HCEC 1CT (cell line): Measurements from ENCODE around the gene SH2D3A.
"Not testable (repeated sequence)": the region's sequence is repeated elsewhere in the genome, so short reads cannot be mapped to it uniquely, and the experiment has no call there.

Experiments used
- DNase-seq: peaks from one replicate; pipeline ENCODE4 v3.0.0-alpha.2; 2017

SH2D3A gene

DNA sequence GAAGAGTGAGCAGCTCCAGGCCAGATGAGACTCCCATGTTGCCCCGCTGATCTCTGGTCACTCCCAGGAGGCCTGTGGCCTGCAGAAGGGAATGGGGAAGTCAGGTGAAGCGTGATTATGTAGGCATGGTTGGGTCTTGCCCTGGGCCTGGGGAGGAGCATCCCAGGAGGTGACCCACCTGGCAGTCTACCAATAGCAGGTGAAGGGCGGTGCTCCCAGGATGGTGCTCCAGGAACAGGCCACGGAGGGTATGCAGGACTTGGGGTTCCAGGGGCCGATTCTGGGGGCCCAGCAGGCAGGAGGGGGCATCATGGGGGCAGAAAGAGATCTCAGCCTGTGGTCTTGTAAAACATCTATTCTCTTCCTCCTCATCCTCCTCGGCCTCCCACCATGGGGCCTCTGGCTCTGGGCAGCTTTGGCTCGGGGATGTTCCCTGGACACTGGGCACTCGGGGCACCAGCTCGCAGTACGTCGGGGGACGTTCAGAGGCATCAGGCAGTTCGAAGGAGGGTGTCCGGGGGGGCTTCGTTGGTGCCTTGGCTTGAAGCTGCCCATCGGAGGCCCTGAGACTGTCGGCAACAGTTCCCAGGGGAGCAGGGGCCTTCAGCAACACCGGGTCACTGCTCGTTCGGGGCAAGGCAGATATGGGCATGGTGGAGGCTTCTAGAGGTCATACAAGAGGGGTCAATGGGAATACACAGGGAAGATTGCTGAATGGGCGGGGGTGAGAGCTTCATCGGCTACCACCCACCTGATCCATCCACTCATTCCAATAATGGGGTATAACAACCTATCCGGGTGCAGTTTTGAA, 12.4 kb downstream of the SH2D3A start:
- no peak for DNase-seq

DNA sequence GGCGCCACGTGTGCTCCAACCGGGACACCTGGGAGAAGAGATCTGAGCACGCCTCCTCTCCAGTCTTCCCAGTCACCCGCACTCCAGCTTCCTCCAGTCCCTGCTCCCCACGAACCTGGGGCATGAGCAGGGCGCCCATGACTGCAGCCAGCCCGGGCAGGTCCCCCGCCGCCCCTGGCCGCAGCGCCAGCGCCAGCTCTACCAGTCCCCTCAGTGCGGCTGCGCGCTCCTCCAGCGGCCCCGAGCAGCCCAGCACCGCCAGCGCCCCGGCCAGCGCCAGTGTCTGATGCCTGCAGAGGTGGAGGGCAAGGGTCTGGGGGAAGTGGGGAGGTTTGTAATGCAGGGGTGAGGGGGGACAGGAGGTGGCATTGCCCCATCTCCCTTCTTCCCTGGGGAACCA, 13.1 kb downstream of the SH2D3A start:
- no peak for DNase-seq

DNA sequence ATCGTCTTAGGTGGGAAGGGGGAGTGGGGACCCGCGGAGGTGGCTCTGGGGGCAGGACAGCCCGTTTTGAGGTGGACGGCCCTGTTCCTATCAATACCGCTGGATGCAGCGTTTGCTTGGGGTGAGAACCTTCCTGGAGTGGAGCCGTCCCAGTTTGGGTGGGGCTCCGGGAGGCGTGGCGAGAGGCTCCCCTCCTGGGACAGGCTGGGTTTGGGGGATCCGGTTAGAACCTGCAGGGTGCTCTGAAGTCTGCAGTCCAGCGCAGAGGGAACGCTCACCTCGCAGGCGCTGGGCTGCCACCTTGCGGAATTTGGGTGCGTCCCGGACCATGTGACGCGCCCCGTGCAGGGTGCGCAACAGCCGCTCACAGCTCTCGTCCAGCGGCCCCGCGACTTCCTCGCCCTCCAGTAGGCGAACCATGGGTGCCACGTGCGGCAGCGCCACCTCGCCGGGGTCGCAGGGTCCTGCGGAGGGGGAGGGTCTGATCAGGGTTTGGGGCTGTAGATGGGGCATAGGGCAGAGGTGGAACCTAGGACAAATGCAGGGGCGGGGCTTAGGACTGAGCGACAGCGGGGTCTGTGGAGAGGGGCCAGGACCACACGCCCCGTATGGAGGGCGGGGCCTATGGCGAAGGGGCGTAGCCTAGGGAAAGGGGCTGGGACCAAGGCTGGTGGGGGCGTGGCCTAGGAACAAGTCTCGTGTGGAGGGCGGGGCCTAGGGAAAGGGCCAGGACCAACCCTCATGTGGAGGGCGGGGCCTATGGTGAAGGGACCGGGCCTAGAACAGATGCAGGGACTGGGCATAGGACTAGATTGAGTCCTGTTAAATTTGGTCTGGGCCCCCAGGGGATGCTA, 13.8 kb downstream of the SH2D3A start:
- DNase-seq = peak; percentile 43

DNA sequence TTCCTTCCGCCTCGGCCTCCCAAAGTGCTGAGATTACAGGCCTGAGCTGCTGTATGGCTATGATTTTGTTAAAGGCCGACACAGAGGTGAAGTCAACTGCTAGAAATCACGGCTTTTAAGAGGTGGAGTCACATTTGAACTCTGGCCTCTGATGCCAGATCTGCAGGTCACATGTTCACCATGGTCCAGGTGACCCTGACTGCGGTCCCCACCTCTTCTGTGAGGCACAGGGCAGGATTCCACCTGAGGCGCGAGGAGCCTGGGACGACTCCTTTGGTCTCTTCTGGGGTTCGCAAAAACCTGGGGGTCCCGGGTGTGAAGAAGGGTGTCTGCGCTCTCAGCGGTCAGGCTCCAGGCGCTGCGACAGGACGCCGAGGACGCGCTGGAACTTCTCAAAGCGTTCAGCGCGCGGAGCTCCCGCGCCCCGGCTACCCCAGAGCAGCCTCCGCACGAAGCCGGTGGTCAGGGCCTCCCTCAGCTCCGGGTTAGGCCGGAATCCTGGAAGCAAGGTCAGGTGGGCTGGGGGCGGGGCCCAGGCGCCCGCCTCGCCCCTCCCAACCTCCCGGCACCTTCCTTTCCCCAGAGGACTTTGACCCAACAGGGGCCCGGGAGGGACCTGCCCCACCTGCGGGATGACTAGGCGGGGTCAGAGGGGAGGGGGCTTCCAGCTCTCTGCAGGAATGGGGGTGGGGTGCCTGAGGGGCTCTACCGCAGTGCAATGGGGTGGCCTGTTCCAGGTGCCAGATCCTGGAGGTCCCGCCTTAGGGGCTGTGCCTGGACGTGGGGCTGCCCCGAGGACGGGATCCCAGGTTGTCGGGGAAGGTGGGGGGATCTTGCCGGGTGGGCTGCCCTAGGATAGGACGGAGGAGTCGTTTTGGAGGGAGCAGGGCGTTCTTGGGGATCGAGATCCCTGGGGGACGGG, 14.7 kb downstream of the SH2D3A start:
- DNase-seq = no peak

DNA sequence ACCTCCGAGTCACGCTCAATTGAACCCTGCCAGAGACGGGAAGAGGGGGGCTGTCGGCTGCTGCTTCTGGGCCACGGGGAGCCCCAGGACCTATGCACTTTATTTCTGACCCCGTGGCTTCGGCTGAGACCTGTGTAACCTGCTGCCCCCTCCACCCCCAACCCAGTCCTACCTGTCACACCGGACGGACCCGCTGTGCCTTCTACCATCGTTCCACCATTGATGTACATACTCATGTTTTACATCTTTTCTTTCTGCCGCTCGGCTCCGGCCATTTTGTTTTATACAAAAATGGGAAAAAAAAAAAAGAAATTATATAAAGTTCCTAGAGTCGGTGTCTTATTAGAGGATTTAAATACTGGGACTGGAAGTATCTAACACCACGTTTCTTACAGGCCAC, 16.0 kb downstream of the SH2D3A start:
- no peak for DNase-seq

DNA sequence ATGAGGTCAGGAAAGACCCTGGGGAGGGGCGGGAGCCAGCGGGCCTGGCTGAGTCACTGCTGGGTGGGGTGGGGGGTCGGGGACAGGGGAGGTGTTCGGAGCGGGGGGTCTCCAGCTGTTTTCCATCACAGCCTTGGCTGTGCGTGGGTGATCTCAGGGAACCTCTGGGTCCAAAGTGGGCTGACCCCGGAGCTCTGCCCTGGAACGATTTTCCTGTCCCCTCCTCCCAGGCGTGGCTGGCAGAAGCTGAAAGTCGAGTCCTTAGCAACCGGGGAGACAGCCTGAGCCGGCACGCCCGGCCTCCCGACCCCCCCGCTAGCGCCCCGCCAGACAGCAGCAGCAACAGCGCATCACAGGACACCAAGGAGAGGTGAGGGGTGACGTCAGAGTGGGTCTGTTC, 17.2 kb downstream of the SH2D3A start:
- no peak for DNase-seq

DNA sequence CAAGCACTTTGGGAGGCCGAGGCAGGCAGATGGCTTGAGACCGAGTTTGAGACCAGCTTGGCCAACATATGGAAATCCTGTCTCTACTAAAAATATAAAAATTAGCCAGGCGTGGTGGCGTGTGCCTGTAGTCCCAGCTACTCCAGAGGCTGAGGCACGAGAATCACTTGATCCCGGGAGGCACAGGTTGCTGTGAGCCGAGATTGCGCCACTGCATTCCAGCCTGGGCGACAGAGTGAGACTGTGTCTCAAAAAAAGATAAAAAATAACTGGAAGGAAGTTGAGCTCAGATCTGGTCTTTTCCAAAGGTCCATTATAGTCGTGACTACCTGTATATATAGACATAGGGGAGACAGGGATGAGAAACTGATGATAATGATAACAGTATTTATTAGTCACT, 18.7 kb downstream of the SH2D3A start:
- not testable (repeated sequence) for DNase-seq

DNA sequence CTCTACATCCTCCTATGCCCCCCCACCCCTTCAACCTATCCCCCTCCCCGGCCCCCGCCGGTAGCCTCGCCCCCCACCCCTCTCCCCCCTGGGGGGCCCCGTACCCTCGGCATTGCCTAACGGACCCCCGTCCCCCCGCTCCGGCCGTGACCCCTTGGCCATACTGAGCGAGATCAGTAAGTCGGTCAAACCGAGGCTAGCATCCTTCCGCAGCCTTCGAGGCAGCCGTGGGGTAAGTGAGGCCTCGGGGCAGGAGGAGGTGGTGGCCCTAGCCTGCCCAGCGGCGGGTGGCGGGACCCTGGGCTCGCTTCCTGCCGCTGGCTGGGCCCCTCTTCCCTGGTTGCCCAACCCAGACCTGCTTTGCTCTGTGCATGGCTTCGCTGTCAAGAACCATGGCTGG, 21.3 kb downstream of the SH2D3A start:
- DNase-seq = no peak

DNA sequence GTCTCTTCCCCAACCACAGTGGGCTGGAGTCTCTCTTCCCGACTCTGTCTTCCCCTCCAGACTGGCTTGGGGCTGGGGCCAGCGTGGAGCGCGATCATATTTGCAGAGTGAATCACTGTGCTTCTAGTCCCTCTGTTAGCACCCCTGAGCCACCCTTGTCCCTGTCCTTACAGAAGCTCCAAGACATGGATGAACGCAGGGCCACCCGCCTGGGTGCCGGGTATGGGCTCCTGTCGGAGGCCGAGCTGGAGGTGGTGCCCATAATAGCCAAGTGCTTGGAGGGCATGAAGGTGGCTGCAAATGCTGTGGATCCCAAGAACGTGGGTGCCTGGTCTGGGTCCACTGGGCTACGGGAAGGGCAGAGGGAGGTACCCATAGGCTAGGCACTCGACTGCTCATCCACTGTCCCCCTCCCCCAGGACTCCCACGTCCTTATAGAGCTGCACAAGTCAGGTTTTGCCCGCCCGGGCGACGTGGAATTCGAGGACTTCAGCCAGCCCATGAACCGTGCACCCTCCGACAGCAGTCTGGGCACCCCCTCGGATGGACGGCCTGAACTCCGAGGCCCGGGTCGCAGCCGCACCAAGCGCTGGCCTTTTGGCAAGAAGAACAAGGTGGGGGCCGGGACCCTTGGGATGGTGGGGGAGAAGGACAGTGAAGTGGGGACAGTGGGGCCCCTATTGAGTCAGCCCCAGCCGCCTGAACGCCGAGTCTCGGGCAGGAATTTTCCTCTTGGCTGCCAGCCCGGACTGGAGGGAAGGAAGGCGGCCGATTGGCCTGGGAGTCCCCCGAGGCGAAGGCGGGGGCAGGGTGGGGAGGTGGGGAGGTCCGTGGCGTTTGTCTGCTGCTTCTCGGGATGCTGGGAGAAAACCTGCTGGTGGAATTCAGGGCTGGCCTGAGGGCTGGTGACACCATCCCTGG, 22.6 kb downstream of the SH2D3A start:
- DNase-seq = peak; percentile 86

DNA sequence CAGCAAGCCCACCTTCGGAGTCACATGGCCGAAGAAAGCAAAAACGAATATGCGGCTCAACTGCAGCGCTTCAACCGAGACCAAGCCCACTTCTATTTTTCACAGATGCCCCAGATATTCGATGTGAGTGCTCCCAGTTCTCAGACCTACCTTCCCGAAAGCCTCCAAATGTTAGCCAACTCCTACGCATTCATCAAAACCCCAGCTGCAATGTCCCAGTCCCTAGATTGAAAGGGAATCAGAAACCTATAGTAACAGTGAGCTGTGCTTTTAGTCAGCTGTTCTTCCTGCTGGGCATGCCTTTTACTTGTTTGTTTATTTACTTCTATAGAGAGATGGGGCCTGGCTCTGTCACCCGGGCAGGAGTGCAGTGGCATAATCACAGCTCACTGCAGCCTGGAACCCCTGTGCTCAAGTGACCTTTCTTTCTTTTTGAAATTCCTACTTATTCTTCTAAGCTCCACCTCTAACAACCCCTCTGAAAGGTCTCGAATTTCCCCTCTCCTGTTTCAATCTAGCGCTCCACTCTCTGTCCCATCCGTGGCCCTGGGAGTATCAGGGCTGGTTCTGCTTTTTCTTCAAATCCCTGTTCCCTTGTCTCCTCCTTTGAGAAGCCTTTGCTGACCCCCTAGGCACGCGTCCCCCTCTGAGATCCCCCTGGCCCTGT, 23.4 kb downstream of the SH2D3A start:
- peak; percentile 30 for DNase-seq

DNA sequence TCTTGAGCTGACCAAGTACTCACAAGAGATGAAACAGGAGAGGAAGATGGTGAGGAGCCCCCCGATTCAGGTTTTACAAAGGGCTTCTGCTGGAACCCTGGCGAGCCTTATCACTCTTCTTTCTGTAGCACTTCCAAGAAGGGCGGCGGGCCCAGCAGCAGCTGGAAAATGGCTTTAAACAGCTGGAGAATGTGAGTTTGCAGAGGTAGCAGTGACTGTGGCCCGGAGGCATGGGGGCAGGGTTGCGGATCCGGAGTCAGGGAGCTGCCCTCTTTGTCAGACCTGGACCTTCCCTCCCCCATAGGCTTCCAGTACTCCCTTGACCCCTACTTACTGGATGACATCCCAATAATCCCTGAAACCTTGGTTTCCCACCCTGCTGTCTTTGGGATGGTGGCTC, 24.2 kb downstream of the SH2D3A start:
- DNase-seq = no peak

DNA sequence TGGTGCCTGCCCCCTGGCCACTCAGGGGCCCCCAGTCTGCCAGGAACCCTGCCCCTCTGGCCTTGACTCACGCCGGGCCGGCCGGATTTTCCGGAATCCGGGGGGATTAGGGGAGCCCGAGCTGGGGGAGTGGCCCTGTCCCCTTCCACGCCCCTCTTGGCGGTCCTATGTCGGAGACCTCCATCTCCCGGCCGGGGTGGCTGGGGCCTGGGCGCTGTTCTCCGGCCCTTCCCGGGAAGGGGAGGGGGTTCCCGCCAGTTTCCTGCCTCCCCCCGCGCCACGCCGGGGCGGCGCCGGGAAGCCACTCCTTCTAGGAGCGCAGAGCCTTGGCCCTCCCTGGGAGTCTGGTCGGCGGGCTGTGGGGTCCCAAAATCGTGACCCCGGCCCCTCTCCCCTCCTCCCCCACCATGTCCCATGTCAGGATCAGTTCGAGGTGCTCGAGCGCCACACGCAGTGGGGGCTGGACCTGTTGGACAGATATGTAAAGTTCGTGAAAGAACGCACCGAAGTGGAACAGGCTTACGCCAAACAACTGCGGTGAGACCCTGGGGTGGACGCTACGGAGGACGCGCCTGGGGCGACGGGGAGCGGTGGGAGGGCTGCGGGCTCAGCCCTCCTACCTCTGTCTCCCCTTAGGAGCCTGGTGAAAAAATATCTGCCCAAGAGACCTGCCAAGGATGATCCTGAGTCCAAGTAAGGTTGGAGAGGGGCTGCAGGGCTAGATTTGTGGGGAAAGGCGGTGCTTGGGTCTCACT, 26.5 kb downstream of the SH2D3A start:
- peak; percentile 38 for DNase-seq

DNA sequence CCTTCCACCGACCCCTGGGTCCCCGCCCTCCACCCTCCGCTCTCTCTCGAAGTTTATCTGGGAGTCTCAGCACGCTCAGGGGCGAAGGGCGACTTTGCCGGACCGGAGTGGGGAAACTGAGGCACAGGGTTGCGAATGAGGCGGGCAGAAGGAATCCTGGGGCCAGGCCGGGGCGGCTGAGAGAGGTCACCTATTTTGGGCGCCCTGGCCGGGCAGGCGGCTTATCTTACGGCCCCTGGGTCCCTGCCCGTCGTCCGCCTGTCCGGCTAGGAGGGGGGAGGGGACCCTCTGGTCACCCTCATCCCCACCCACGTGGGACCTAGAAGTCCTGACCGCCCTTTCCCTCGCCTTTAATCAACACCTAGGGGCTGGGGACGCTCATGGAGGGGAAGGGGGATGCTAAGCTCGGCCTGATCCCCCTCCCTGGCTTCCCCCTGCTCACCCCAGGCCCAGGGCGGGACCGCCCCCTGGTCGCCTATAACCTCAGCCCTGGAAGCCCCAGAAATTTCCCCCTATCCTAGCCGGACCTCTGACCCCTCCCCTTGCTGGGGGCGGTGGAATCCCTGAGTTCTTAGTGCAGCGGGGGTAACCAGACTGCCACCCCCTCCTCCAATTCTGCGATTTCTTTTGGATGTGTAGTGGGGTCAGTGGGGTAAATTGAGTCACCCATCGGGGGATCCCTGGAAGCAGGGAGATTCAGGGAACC, 27.2 kb downstream of the SH2D3A start:
- peak; percentile 6 for DNase-seq

DNA sequence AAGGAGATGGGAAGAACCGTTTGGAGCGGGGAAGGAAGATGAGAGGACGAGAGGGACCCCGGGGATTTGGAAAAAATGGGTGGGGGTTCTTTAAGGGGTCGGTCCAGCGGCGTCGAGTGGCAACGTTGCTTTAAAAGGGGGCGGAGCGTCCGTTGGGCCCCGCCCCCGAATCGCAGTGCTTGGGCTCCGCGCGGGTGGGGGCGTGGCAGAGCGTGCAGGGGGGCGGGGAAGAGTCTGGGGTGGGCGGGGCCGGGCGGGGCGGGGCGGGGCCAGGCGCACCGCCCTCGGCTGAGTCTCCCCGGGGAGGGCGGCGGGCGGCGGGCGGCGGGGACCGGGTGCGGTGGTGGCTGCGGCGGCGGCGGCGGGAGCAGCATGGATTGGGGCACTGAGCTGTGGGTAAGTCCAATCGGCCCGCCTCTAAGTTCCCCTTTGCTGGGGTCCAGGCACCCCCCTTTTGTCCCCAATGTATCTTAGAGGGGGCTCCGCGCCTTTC, 27.8 kb downstream of the SH2D3A start, which contains the start of gene TRIP10:
TSS of gene TRIP10 (plus strand) at position 291 of the 493 bp plus-strand sequence. CDS start at position 373, 82 bp downstream.
- DNase-seq = peak; percentile 72

DNA sequence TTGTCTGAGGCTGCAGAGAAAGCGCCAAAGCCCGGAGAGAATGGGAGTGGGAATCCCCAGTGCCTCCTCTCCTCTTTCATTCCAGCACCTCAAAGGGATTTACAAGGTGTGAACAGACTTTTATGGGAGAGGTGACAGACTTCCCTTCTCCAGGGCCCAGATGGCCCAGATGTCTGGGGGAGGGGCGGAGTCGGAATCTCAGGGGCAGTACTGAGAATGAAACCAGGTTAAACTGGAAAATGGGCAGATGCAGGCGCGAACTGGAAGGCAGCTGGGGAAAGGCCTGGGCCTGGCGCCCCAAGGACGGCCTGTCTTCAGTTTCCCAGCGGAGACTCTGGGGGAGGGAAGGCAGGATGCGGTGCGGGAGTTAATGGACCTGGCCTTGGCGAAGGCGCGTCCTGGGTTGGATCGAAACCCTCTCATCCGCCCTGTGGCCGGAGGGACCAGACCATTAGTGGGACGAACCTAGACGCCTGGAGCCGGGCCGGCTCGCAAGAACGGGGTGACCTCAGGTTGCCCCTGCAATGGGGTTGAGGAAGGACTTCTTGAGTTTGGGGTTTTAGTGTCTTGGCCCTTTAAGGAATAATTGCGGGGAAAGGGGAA, 28.3 kb downstream of the SH2D3A start:
- DNase-seq = no peak

DNA sequence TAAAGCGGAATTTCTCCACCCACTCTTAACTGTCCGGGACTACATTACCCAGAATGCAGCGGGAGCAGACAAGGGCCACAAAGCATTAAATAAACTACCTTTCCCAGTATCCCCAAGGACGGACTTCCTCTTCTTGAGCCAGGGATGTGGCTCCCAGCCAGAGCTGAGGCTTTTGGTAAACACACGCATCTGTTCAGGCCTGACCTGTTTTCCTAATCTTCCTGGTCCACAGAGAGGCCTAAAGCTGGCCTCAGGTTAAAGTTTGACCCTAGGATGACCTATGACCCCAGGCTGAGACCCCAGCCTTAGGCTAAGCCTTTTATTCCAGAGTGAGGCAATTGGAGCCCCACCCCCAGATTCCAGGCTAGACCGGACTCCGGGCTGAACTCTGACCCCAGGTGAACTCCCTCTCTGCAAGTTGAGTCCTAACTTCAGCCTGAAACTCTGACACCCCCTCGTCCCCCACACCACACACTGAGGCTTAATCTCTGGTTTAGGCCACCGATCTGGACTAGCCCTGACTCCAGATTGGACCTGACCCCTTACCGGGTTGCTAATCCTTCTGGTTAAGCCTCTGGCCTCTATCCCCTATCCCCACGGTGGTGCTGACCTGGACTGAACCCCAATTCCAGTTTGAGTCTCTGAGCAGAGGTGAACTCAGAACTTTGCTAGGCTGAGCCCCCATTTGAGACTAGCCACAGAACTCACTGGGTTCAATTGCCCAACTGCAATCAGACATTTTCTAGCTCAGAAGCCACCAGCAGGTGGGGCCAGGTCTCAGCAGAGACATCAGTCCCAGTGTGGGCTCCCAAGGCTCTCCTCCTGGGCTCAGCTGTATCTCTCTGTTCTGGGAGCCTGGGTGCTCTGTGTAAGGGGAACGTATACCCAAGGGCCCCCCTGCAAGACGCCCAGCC, 29.1 kb downstream of the SH2D3A start:
- DNase-seq = peak; percentile 81

DNA sequence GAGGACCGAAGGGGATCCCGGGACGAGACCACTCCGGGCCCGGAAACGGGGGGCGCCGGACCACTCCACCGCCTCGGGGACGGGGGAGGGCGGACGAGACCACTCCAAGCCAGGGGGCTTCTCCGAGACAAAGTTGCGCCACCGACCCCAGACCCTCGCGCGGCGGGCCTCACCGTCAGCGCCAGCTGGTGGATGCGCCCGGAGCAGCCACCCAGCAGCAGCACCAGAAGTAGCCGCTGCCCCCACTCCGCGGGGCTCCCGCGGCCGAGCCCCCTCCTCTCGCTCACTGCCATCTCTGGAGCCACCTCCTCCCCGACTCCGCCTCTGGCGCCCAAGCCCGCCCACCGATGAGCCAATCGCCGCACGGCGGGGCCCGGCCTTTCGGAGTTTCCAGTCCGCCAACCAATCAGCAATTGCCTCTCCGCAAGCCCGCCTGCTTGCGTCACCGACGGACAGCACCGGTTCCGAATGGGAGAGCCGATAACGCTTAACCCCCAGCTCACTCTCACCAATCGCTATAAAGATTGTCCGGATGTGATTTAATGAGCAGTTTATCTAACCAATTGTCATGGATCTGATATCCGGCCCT, 29.9 kb downstream of the SH2D3A start, which contains the start of gene GPR108:
TSS of gene GPR108 (minus strand) at position 297 of the 589 bp plus-strand sequence. CDS start at position 293, 4 bp downstream.
- DNase-seq = peak; percentile 100
